ENCODE data around the gene KRTAP12-1. TPM values are rescaled to one million over a fixed set of nuclear protein-coding genes. Genes with fewer than 3 reads are reported as not detected.
A peak's percentile ranks its signal among the peaks of the same experiment; 100 is the strongest.

The KRTAP12-1 gene
- total RNA-seq, 6 donors from 2014 or later, result not detected

DNA sequence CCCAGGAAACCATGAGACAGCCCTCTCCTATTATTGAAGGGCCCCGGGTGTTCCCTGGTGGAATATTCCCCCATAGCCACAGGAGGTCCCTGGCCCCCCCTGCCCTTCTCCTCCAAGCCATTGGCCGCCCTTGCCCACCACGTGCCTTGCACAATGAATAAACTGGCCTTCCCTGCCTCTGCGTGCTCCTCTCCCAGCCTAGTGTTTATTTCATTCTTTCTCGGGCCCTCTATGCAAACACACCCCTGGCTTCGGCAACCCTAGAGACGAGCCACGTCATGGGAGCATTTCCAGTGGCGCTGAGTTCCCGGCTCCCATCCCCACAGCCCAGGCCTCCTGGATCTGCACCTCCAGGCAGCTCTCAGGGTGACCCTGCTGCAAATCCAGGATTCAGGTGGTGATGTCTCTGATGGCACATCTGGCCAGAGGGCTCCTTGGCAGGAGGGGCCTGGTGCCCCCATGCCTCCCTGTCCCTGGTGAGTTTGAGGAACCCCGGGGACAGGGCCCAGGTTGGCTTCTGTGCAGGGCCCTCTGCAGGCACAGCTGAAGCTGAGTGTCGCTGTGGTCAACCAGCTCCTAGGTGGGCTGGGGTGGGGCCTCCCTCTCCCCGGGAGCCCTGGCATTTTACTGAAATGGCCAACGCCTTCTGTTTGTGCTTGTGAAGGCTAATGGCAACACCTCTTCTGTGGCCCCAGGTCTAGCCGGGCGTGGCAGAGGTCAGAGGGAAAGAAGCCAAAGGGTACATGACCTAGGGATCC lies 21.2 kb upstream of the KRTAP12-1 start:
- H3K27me3 ChIP-seq, result peaks cover 0 to 31% (median 14%) of the 10 kb centered on the region in 4 donors
- no peaks in the 10 kb centered on the region for H3K36me3 ChIP-seq
- peaks cover 0 to 11% (median 0%) of the 10 kb centered on the region in 4 donors for H3K4me1 ChIP-seq
- H3K9me3 ChIP-seq, result peaks cover 0 to 7% (median 0%) of the 10 kb centered on the region in 4 donors
- no peak overlapping the region for H3K4me3 ChIP-seq
- DNase-seq (no peak), ATAC-seq (ENCODE audit: low FRiP score in 2 of 2) (no peak)
- 45 to 63% methylated on average over 13 to 16 of the region's 16 CpGs for WGBS, 2 donors
- H3K27ac ChIP-seq, result no peak overlapping the region
- no peak for TF ChIP-seq POLR2AphosphoS5 (IDR thresholded peaks at IDR 0.05)
- TF ChIP-seq POLR2A (IDR thresholded peaks at IDR 0.05), result no peak

DNA sequence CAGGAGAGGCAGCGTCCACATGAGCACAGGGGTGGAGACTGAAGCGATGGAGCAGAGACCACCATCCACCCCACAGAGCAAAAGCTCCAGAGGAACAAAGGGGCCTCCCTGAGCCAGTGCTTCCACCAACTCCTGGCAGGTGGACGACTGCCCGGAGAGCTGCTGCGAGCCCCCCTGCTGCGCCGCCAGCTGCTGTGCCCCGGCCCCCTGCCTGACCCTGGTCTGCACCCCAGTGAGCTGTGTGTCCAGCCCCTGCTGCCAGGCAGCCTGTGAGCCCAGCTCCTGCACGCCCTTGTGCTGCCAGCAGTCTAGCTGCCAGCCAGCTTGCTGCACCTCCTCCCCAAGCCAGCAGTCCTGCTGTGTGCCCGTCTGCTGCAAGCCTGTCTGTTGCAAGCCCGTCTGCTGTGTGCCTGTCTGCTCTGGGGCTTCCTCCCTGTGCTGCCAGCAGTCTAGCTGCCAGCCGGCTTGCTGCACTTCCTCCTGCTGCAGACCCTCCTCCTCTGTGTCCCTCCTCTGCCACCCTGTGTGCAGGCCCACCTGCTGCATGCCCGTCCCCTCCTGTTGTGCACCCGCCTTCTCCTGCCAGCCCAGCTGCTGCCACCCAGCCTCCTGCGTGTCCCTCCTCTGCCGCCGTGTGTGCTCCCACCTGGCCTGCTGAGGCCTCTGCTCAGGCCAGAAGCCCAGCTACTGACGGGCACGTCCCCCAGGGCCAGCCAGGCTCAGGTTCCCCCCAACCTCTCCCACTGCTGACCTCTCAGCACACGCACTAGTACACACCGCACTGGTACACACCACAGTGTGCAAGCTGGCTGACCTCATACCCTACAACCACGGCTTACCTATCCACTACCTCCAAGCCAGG lies 20.4 kb upstream of the KRTAP12-1 start:
- no peak for TF ChIP-seq EP300 (IDR thresholded peaks at IDR 0.05)
- no peak for TF ChIP-seq POLR2A (IDR thresholded peaks at IDR 0.05)
- peak in 1 of 2 donors; percentile 24 for ATAC-seq (ENCODE audit: low FRiP score in 2 of 2)
- peaks cover 0 to 7% (median 0%) of the 10 kb centered on the region in 4 donors for H3K9me3 ChIP-seq
- H3K36me3 ChIP-seq, result no peaks in the 10 kb centered on the region
- no peak overlapping the region for H3K27ac ChIP-seq
- peaks cover 0 to 28% (median 12%) of the 10 kb centered on the region in 4 donors for H3K27me3 ChIP-seq
- 72 to 76% methylated on average over 12 to 14 of the region's 22 CpGs for WGBS, 2 donors
- peaks cover 0 to 8% (median 0%) of the 10 kb centered on the region in 4 donors for H3K4me1 ChIP-seq
- DNase-seq, result peak in 1 of 2 donors; percentile 73
- no peak overlapping the region for H3K4me3 ChIP-seq

- 38 to 48% methylated on average over 8 to 12 of the region's 12 CpGs for WGBS, 2 donors
- Histone ChIP-seq H3K27ac (no peak overlapping the region), H3K4me3 (no peak overlapping the region), H3K27me3 (peaks cover 0 to 21% (median 6%) of the 10 kb centered on the region in 4 donors), H3K36me3 (no peaks in the 10 kb centered on the region), H3K9me3 (peaks cover 0 to 7% (median 0%) of the 10 kb centered on the region in 4 donors), H3K4me1 (no peaks in the 10 kb centered on the region)
- ATAC-seq (ENCODE audit: low FRiP score in 2 of 2) (no peak), DNase-seq (no peak)
- TF ChIP-seq, protein P1, sequence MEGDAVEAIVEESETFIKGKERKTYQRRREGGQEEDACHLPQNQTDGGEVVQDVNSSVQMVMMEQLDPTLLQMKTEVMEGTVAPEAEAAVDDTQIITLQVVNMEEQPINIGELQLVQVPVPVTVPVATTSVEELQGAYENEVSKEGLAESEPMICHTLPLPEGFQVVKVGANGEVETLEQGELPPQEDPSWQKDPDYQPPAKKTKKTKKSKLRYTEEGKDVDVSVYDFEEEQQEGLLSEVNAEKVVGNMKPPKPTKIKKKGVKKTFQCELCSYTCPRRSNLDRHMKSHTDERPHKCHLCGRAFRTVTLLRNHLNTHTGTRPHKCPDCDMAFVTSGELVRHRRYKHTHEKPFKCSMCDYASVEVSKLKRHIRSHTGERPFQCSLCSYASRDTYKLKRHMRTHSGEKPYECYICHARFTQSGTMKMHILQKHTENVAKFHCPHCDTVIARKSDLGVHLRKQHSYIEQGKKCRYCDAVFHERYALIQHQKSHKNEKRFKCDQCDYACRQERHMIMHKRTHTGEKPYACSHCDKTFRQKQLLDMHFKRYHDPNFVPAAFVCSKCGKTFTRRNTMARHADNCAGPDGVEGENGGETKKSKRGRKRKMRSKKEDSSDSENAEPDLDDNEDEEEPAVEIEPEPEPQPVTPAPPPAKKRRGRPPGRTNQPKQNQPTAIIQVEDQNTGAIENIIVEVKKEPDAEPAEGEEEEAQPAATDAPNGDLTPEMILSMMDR (IDR thresholded peaks at IDR 0.05), result no peak
- TF ChIP-seq POLR2AphosphoS5 (IDR thresholded peaks at IDR 0.05) (no peak), POLR2A (IDR thresholded peaks at IDR 0.05) (no peak), EP300 (IDR thresholded peaks at IDR 0.05) (no peak)
Observed at GRCh38 chr21:44701541-44701940, 19.6 kb upstream of the KRTAP12-1 start.

- 82% methylated on average over 14 of the region's 14 CpGs for WGBS, 2 donors
- H3K4me3 ChIP-seq, result no peak overlapping the region
- no peak for TF ChIP-seq POLR2AphosphoS5 (IDR thresholded peaks at IDR 0.05)
- no peak for TF ChIP-seq EP300 (IDR thresholded peaks at IDR 0.05)
- TF ChIP-seq, protein P1 (IDR thresholded peaks at IDR 0.05), result no peak
- TF ChIP-seq POLR2A (IDR thresholded peaks at IDR 0.05), result no peak
- H3K27ac ChIP-seq, result no peak overlapping the region
- H3K9me3 ChIP-seq, result peaks cover 0 to 1% (median 0%) of the 10 kb centered on the region in 4 donors
- no peak for ATAC-seq (ENCODE audit: low FRiP score in 2 of 2)
- peaks cover 0 to 15% (median 3%) of the 10 kb centered on the region in 4 donors for H3K27me3 ChIP-seq
- no peaks in the 10 kb centered on the region for H3K4me1 ChIP-seq
- no peak for DNase-seq
- no peaks in the 10 kb centered on the region for H3K36me3 ChIP-seq
Observed at GRCh38 chr21:44701023-44701400, 19.0 kb upstream of the KRTAP12-1 start.

- Histone ChIP-seq H3K9me3 (no peaks in the 10 kb centered on the region), H3K4me3 (no peak overlapping the region), H3K4me1 (no peaks in the 10 kb centered on the region), H3K27me3 (peaks cover 0 to 14% (median 2%) of the 10 kb centered on the region in 4 donors), H3K36me3 (no peaks in the 10 kb centered on the region), H3K27ac (no peak overlapping the region)
- no peak for TF ChIP-seq POLR2AphosphoS5 (IDR thresholded peaks at IDR 0.05)
- TF ChIP-seq, protein P1 (IDR thresholded peaks at IDR 0.05), result no peak
- TF ChIP-seq EP300 (IDR thresholded peaks at IDR 0.05), result no peak
- TF ChIP-seq POLR2A (IDR thresholded peaks at IDR 0.05), result no peak
- ATAC-seq (ENCODE audit: low FRiP score in 2 of 2), result no peak
- DNase-seq, result no peak
- WGBS, 2 donors, result 58 to 68% methylated on average over 15 to 21 of the region's 21 CpGs
Observed at GRCh38 chr21:44700101-44701022, 18.4 kb upstream of the KRTAP12-1 start.

Measured in upper lobe of left lung (tissue), 6 donors.